ENCODE measurements around the gene MTIF3.
"Not testable (repeated sequence)": the region's sequence is repeated elsewhere in the genome, so short reads cannot be mapped to it uniquely, and the experiment has no call there.

The MTIF3 gene

GRCh38 chr13:27411341-27411740 is 39.0 kb downstream of the MTIF3 start:
- no peak for DNase-seq (ENCODE audit: low spot score)

- no peak for DNase-seq (ENCODE audit: low spot score)
Observed at GRCh38 chr13:27409013-27409412, 41.4 kb downstream of the MTIF3 start.

- DNase-seq (ENCODE audit: low spot score) = no peak
Observed at GRCh38 chr13:27408074-27408473, 42.3 kb downstream of the MTIF3 start.

GRCh38 chr13:27406178-27406939 is 44.0 kb downstream of the MTIF3 start:
- DNase-seq (ENCODE audit: low spot score) = peak; percentile 40

- no peak for DNase-seq (ENCODE audit: low spot score)
Observed at GRCh38 chr13:27405546-27406134, 44.7 kb downstream of the MTIF3 start.

- DNase-seq (ENCODE audit: low spot score) = no peak
Observed at GRCh38 chr13:27404680-27405079, 45.7 kb downstream of the MTIF3 start.

GRCh38 chr13:27403727-27404385 is 46.5 kb downstream of the MTIF3 start:
- DNase-seq (ENCODE audit: low spot score) = no peak

- no peak for DNase-seq (ENCODE audit: low spot score)
Observed at GRCh38 chr13:27403203-27403678, 47.1 kb downstream of the MTIF3 start.

GRCh38 chr13:27401210-27401609 is 49.2 kb downstream of the MTIF3 start:
- DNase-seq (ENCODE audit: low spot score) = peak; percentile 40

- DNase-seq (ENCODE audit: low spot score) = not testable (repeated sequence)
Observed at GRCh38 chr13:27400405-27400804, 50.0 kb downstream of the MTIF3 start.

GRCh38 chr13:27398360-27398759 is 52.0 kb downstream of the MTIF3 start:
- DNase-seq (ENCODE audit: low spot score) = no peak

GRCh38 chr13:27396252-27396846 is 54.0 kb downstream of the MTIF3 start:
- DNase-seq (ENCODE audit: low spot score) = no peak

- no peak for DNase-seq (ENCODE audit: low spot score)
Observed at GRCh38 chr13:27395007-27395510, 55.3 kb downstream of the MTIF3 start.

GRCh38 chr13:27393101-27393500 is 57.3 kb downstream of the MTIF3 start:
- no peak for DNase-seq (ENCODE audit: low spot score)

- DNase-seq (ENCODE audit: low spot score) = no peak
Observed at GRCh38 chr13:27391471-27391870, 58.9 kb downstream of the MTIF3 start.

GRCh38 chr13:27389891-27390290 is 60.5 kb downstream of the MTIF3 start:
- DNase-seq (ENCODE audit: low spot score) = no peak

GRCh38 chr13:27388241-27388640 is 62.1 kb downstream of the MTIF3 start:
- DNase-seq (ENCODE audit: low spot score) = no peak
